ENCODE data around the gene ANKDD1A. TPM values are rescaled to one million over a fixed set of nuclear protein-coding genes. Genes with fewer than 3 reads are reported as not detected.

Gene ANKDD1A
- total RNA-seq, 1 donor from 2014 or later: 6.0 TPM

GRCh38 chr15:64906402-64906801 lies 5.3 kb upstream of the ANKDD1A start:
- no peak for ATAC-seq
- TF ChIP-seq CTCF (IDR thresholded peaks at IDR 0.05): no peak
- Histone ChIP-seq H3K9me3 (no peaks in the 10 kb centered on the region), H3K27me3 (no peaks in the 10 kb centered on the region), H3K36me3 (no peaks in the 10 kb centered on the region), H3K27ac (no peak overlapping the region), H3K4me1 (peaks cover 10% of the 10 kb centered on the region), H3K4me3 (no peak overlapping the region)
- DNase-seq: no peak
- intact Hi-C loops (cut with DNase I): loop anchor here (5.0 to 10.0 kb wide), 2 partner anchors 52 to 174 kb away; no protein-coding TSS in a partner anchor

- Histone ChIP-seq H3K9me3 (no peaks in the 10 kb centered on the region), H3K4me1 (peaks cover 10% of the 10 kb centered on the region), H3K4me3 (no peak overlapping the region), H3K27me3 (no peaks in the 10 kb centered on the region), H3K36me3 (no peaks in the 10 kb centered on the region), H3K27ac (no peak overlapping the region)
- TF ChIP-seq CTCF (IDR thresholded peaks at IDR 0.05): no peak
- intact Hi-C loops (cut with DNase I): loop anchor here (5.0 to 10.0 kb wide), 2 partner anchors 53 to 176 kb away; no protein-coding TSS in a partner anchor
- DNase-seq: no peak
- no peak for ATAC-seq
Measured at GRCh38 chr15:64907991-64908390, 3.7 kb upstream of the ANKDD1A start.

GRCh38 chr15:64909546-64909945 lies 2.2 kb upstream of the ANKDD1A start:
- TF ChIP-seq CTCF (IDR thresholded peaks at IDR 0.05): no peak

GRCh38 chr15:64912379-64913325 lies 950 bp downstream of the ANKDD1A start:
- Histone ChIP-seq H3K36me3 (no peaks in the 10 kb centered on the region), H3K9me3 (no peaks in the 10 kb centered on the region), H3K27ac (no peak overlapping the region), H3K4me3 (peak overlapping the region; percentile 59), H3K27me3 (no peaks in the 10 kb centered on the region), H3K4me1 (peaks cover 4% of the 10 kb centered on the region)
- no peak for ATAC-seq
- no peak for DNase-seq
- TF ChIP-seq CTCF (IDR thresholded peaks at IDR 0.05): no peak
- intact Hi-C loops (cut with DNase I): no loop called here

More at GRCh38 chr15:64909546-64909945, 2.2 kb upstream of the ANKDD1A start:
- DNase-seq: no peak
- ATAC-seq: no peak
- Histone ChIP-seq H3K4me1 (peaks cover 10% of the 10 kb centered on the region), H3K36me3 (no peaks in the 10 kb centered on the region), H3K9me3 (no peaks in the 10 kb centered on the region), H3K27me3 (no peaks in the 10 kb centered on the region), H3K4me3 (no peak overlapping the region), H3K27ac (no peak overlapping the region)
- intact Hi-C loops (cut with DNase I): loop anchor here (5.0 to 10.0 kb wide), 2 partner anchors 55 to 177 kb away; no protein-coding TSS in a partner anchor

GRCh38 chr15:64915518-64916227 lies 4.0 kb downstream of the ANKDD1A start:
- ATAC-seq: no peak
- Histone ChIP-seq H3K9me3 (no peaks in the 10 kb centered on the region), H3K36me3 (no peaks in the 10 kb centered on the region), H3K4me1 (peaks cover 4% of the 10 kb centered on the region), H3K4me3 (no peak overlapping the region), H3K27ac (no peak overlapping the region), H3K27me3 (no peaks in the 10 kb centered on the region)
- intact Hi-C loops (cut with DNase I): no loop called here
- DNase-seq: peak; percentile 45
- no peak for TF ChIP-seq CTCF (IDR thresholded peaks at IDR 0.05)
